ENCODE data around the gene NUP214.

NUP214 gene

GRCh38 chr9:131084661-131085369 is 40.6 kb upstream of the NUP214 start:
- no peak overlapping the region for H2AFZ ChIP-seq (ENCODE audit: low read depth, low read length, severe bottlenecking)
- no peaks in the 10 kb centered on the region for H3K9me3 ChIP-seq (ENCODE audit: insufficient read depth, low read length)
- H3F3A ChIP-seq (ENCODE audit: insufficient read depth) = no peaks in the 10 kb centered on the region
- no peaks in the 10 kb centered on the region for H3K79me2 ChIP-seq (ENCODE audit: insufficient read depth, low read length)
- H3K9me2 ChIP-seq (replicated peaks; ENCODE audit: insufficient read depth, low read length) = no peaks in the 10 kb centered on the region
- no peak overlapping the region for H3K9ac ChIP-seq (ENCODE audit: low read length)
- no peaks in the 10 kb centered on the region for H4K20me1 ChIP-seq (ENCODE audit: low read depth, low read length)
- no peaks in the 10 kb centered on the region for H3K27me3 ChIP-seq (ENCODE audit: low read length)
- no peaks in the 10 kb centered on the region for H3K36me3 ChIP-seq (ENCODE audit: low read length)
- TF ChIP-seq EZH2phosphoT487 (conservative IDR thresholded peaks at IDR 0.05; ENCODE audit: low read length) (no peak), CTCF (IDR thresholded peaks at IDR 0.05; ENCODE audit: insufficient read depth, low read length, poor library complexity, severe bottlenecking) (no peak)
- no peak overlapping the region for H3K27ac ChIP-seq (ENCODE audit: low read depth, low read length)
- H3K4me2 ChIP-seq (ENCODE audit: low read depth, low read length, poor library complexity, severe bottlenecking) = no peak overlapping the region
- H3K4me3 ChIP-seq (ENCODE audit: insufficient read depth, low read length, poor library complexity, severe bottlenecking) = no peak overlapping the region

GRCh38 chr9:131085370-131086122 is 39.8 kb upstream of the NUP214 start:
- no peaks in the 10 kb centered on the region for H3K79me2 ChIP-seq (ENCODE audit: insufficient read depth, low read length)
- no peak overlapping the region for H3K27ac ChIP-seq (ENCODE audit: low read depth, low read length)
- H3K27me3 ChIP-seq (ENCODE audit: low read length) = no peaks in the 10 kb centered on the region
- H3K36me3 ChIP-seq (ENCODE audit: low read length) = no peaks in the 10 kb centered on the region
- no peak overlapping the region for H3K9ac ChIP-seq (ENCODE audit: low read length)
- no peaks in the 10 kb centered on the region for H3K9me3 ChIP-seq (ENCODE audit: insufficient read depth, low read length)
- H2AFZ ChIP-seq (ENCODE audit: low read depth, low read length, severe bottlenecking) = no peak overlapping the region
- H3K4me3 ChIP-seq (ENCODE audit: insufficient read depth, low read length, poor library complexity, severe bottlenecking) = no peak overlapping the region
- no peaks in the 10 kb centered on the region for H3F3A ChIP-seq (ENCODE audit: insufficient read depth)
- H3K4me2 ChIP-seq (ENCODE audit: low read depth, low read length, poor library complexity, severe bottlenecking) = no peak overlapping the region
- H3K9me2 ChIP-seq (replicated peaks; ENCODE audit: insufficient read depth, low read length) = no peaks in the 10 kb centered on the region
- TF ChIP-seq EZH2phosphoT487 (conservative IDR thresholded peaks at IDR 0.05; ENCODE audit: low read length) = no peak
- no peak for TF ChIP-seq CTCF (IDR thresholded peaks at IDR 0.05; ENCODE audit: insufficient read depth, low read length, poor library complexity, severe bottlenecking)
- no peaks in the 10 kb centered on the region for H4K20me1 ChIP-seq (ENCODE audit: low read depth, low read length)

- Histone ChIP-seq H3K27ac (ENCODE audit: low read depth, low read length) (no peak overlapping the region), H3K9me3 (ENCODE audit: insufficient read depth, low read length) (no peaks in the 10 kb centered on the region), H3K9me2 (replicated peaks; ENCODE audit: insufficient read depth, low read length) (no peaks in the 10 kb centered on the region), H3K36me3 (ENCODE audit: low read length) (no peaks in the 10 kb centered on the region), H3K27me3 (ENCODE audit: low read length) (no peaks in the 10 kb centered on the region), H3K9ac (ENCODE audit: low read length) (no peak overlapping the region), H3K79me2 (ENCODE audit: insufficient read depth, low read length) (no peaks in the 10 kb centered on the region), H3K4me2 (ENCODE audit: low read depth, low read length, poor library complexity, severe bottlenecking) (no peak overlapping the region), H2AFZ (ENCODE audit: low read depth, low read length, severe bottlenecking) (no peak overlapping the region), H4K20me1 (ENCODE audit: low read depth, low read length) (no peaks in the 10 kb centered on the region), H3F3A (ENCODE audit: insufficient read depth) (no peaks in the 10 kb centered on the region), H3K4me3 (ENCODE audit: insufficient read depth, low read length, poor library complexity, severe bottlenecking) (no peak overlapping the region)
- no peak for TF ChIP-seq EZH2phosphoT487 (conservative IDR thresholded peaks at IDR 0.05; ENCODE audit: low read length)
- TF ChIP-seq CTCF (IDR thresholded peaks at IDR 0.05; ENCODE audit: insufficient read depth, low read length, poor library complexity, severe bottlenecking) = no peak
Observed at GRCh38 chr9:131087354-131087893, 38.0 kb upstream of the NUP214 start.

Data from SU-DHL-6 (cell line).